IPS DF 4.7 (cell line): ENCODE data around the gene ANKRD60.

ENCODE experiments used
- DNase-seq: peaks from one replicate; pipeline ENCODE4 v3.0.0-alpha.2; 2013; ENCODE audit warnings: low spot score; ENCODE audit errors: extremely low read depth

ANKRD60 gene

DNA sequence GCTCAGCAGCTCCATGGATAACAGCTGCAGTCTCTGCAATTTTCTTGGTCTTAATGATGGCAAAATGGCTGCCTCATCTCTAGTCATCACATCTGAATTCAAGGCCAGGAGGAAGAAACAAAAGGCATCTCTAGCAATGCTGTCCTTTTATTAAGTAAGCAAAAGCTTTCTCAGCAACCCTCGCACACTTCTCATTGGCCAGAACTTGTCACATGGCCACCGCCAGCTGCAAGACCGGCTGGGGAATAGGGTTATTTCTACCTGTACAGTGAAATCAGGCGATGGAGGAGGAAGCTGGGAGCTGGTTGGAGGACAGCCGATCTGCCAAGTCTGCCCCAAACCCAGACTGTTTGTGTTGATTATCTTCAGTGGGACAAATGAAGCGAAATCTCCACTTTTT lies 33.4 kb downstream of the ANKRD60 start:
- DNase-seq, result no peak

DNA sequence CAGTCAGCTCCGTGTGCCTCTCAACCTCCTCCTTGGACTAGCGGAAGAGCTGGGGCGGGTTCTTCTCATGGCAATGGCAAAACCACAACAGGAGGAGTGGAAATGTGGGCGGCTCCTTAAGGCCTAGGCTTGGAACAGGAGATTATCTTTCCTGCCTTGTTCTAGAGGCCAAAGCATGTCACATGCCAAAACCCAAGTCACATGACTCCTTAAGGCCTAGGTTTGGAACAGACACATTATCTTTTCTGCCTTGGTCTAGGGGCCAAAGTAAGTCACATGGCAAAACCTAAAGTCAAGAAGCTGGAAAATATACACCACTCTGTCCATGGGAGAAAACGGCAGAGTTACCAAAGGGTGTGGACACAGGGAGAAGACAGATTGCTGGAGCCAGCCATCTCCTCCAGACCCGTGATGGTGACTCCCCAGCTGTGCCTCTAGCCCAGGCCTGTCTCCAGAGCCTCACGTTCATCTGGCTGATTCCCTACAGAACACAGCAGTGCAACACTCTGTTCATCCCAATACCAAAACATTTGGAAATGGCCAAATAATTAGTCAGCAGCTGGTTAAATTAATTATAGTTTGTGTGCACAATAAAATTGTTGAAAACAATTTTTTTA lies 34.2 kb downstream of the ANKRD60 start:
- no peak for DNase-seq

DNA sequence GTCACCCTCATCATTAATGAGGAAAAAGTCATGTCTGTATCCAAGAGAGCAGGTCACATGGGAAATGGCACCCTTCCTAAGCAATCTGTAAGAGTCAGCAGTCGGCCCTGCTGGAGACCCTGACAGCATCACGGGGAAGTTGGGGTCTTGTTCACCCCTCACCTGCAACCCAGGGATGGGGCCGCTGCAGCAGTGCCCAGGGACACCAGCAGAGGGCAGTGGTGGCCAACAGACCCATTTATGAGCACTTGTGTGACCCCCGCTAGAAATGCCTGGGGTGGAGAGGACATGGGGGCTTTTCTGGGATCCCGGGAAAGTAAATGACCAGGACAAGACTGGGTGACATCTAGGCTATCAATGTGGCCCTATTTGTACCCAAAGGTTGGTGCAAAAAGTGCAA lies 35.9 kb downstream of the ANKRD60 start:
- DNase-seq, result no peak

DNA sequence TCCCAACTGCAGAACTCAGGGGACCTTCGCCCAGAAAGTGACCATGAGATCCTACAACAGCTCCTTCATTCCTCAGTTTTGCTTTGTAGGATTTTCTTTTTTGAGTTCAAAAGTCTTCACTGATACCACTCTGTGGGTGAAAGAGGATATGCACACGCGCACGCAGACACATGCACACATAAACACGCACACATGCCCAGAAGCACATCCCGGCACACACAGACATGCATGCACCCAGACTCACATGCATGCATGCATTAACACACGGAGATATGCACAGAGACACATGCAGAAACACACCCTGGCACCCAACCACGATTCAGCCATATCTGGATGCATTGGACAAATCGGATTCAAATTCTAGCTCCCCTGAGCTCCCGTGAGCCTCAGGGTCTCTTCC lies 36.4 kb downstream of the ANKRD60 start:
- DNase-seq, result no peak

DNA sequence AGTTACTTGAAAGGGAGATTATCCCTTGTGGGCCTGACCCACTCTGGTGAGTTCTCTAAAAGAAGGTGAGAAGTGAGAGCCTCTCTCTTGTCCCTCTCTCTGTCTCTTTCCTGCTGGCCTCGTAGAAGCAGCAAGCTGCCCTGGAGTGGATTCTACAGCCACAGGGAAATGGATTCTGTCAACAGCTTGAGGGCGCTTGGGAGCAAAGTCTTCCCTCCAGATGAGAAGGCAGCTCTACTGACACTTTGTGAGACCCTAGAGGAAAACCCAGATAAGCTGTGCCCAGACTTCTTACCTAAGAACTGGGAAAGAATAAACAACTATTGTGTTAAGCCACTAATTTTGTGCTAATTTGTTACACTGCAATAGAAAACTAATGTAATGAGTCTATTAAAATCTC lies 39.9 kb downstream of the ANKRD60 start:
- no peak for DNase-seq

DNA sequence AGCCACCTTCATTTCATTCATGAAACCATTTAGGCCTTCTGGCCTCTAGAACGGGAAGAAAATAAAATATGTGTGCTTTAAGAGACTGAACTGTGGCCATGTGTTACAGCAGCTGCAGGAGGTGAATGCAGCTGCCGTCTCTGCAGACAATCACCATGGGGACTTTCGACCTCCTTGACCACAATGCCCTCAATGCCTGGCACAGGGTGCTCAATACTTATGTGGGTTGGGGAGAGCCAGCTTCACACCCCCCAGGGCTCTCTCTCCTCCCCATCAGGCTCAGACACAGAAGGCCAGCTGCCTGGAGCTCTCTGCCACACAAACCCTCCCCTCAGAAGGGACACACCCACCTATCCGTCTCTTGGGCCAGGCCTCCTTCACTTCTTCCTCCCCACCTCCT lies 43.5 kb downstream of the ANKRD60 start:
- DNase-seq, result no peak

DNA sequence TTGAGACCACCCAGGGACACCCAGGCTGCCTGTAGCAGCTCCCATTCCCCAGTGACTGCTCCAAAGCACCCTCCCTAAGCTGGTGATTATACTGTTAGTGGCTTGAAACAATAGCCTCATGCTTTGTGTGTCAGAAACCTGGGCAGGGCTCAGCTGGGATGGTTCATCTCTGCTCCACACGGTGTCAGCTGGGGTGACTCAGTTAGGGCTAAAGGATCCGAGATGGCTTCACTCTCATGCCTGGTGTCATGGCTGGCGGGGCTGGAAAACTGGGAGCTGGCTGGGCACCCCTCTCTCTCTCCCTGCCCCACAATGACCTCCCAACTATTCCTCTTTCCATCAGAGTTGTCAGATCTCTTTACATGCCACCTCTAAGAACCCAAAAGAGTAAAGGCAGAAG lies 44.4 kb downstream of the ANKRD60 start:
- no peak for DNase-seq

GRCh38 chr20:58182521-58183140 lies 45.8 kb downstream of the ANKRD60 start:
- no peak for DNase-seq

GRCh38 chr20:58179432-58180099 lies 48.9 kb downstream of the ANKRD60 start:
- DNase-seq, result no peak

- DNase-seq, result no peak
These were observed 49.4 kb downstream of the ANKRD60 start for GRCh38 chr20:58179083-58179431.

- no peak for DNase-seq
These were observed 50.7 kb downstream of the ANKRD60 start for GRCh38 chr20:58177799-58178198.

DNA sequence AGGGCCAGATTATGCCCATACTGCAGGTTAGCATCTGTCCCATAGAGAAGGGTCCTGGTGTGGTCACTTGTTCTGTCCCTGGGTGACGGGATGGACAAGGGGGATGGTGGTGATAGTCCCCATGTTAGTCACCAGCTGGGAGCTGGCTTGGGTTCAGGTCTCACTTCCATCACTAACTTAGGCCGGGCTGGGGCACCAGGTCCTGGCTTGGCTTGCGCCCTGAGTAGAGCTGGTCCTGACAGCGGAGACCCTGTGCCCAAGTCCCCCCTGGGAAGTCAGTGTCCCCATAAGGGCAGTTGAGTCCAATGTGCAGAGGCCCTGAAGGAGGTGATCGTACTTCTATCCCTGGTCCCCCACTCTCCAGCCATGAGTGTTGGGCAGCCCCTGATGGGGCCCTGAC lies 52.6 kb downstream of the ANKRD60 start:
- DNase-seq, result no peak

DNA sequence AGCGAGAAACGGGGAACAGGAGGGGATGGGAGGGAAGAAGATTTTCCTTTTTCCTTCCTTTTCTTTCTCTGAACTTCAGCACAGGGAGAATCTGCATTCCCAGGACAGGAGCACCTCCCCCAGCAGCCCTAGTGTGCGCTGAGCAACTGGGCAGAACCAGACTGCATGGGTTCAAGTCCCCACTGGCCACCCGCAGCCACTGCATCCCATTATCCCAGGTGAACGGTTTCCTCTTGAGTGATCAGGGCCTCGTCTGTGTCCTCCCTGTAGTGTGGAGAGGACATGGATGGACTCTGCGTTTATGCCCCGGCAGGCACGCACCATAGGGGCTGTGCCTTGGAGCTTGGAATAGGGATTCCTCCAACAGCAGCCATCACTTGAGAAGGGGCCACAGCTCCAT lies 53.0 kb downstream of the ANKRD60 start:
- DNase-seq, result no peak

DNA sequence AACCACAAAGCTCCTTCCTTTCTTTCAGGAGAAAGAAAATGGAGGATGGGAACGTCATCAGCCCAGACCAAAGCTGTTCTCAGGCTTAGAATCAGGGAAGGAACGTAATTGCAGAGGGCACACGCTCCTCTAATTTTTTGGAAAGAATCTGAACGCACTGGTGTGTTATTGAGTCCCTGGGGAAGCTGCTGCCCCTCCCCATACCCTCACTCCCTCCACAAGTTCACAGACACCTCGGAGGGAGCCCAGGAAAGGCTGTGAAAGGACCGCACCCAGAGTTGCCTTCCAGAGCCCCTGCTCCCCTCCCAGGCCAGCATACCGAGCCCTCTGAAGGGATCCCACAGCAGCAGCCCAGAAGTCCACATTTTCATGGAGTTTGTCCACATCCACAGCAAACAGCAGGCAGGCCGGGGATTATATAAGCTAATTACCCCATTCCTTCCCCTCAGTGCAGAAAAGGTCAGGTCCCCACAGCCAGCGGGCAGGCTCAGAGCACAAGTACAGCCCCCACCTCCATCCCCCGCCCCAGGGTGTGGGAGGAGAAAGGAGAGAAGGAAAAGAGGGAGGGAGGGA lies 53.7 kb downstream of the ANKRD60 start:
- no peak for DNase-seq

GRCh38 chr20:58173930-58174707 lies 54.3 kb downstream of the ANKRD60 start:
- no peak for DNase-seq

- DNase-seq, result no peak
These were observed 55.4 kb downstream of the ANKRD60 start for GRCh38 chr20:58173091-58173490.

- no peak for DNase-seq
These were observed 56.5 kb downstream of the ANKRD60 start for GRCh38 chr20:58171796-58172425.

DNA sequence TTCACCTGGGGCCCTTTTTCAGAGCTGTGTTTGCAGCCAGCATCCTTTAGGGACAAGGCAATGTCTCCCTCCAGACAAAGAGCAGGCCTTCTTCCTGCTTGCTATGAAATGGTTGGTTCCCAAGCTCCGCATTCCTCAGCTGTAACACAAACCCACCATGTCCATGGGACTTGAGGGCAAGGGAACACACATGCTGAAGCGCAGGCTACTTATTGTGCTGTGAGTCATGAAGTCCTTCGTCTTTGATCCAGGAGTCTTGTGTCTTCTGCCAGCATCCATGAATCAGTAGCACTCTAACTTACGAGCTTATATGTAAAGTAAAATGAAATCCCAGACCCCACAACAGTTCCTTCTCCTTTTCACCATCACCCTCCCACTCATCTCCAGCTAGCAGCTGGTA lies 59.0 kb downstream of the ANKRD60 start:
- no peak for DNase-seq

DNA sequence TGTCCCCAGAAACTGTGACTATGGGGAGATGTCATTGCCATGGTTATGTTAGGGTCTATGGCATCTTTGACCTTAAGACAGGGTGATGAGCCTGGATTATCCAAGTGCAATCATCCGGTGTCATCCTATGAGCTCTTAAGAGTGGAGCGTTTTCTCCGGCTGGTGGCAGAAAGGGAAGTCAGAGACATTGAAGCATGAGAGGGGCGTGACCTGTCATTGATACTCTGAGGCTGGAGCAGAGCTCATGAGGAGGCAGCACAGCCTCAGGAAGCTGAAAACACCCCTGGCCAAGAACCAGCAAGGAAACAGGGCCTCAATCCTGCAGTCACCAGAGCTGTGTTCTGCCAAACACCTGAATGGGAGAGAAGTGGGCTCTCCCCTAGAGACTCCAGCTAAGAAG lies 59.6 kb downstream of the ANKRD60 start:
- no peak for DNase-seq

DNA sequence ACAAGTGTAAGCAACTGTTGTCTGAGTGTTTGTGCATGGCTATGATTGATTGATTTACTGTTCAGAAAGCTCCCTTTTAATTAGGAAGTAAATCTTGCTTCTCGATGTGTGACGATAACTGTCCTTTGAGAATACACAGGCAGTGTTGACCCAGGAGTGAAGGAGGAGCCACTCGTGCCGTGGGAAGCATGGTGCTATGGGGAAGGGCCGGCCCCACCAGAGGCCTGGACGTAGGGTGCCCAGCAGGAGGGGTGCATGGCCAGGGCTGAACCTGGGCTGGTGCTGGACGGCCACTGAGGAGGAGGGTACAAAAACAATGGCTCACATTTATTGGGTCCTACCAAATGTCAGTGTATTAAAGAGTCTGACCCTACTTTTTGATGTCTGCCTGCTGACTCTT lies 60.7 kb downstream of the ANKRD60 start:
- no peak for DNase-seq
